Trophoblast cell (in vitro differentiated cells and primary cell): ENCODE data around the gene SPAG5.

Experiments used
- DNase-seq, 2 donors: peaks; one replicate each; pipeline ENCODE4 v3.0.0-alpha.2; 2016
- H2AFZ ChIP-seq: 2 replicates; pipeline ENCODE4 v1.6.1; 2013; ENCODE audit warnings: low read length, moderate library complexity, mild to moderate bottlenecking; ENCODE audit not compliant: insufficient read depth, poor library complexity
- H2AK5ac ChIP-seq: 2 replicates; pipeline ENCODE4 v1.6.1; 2013; ENCODE audit warnings: mild to moderate bottlenecking, low read length
- H2BK120ac ChIP-seq: 2 replicates; pipeline ENCODE4 v1.6.1; 2013; ENCODE audit warnings: low read length, mild to moderate bottlenecking, moderate library complexity; ENCODE audit not compliant: insufficient read depth, poor library complexity
- H2BK12ac ChIP-seq: 2 replicates; pipeline ENCODE4 v1.6.1; 2013; ENCODE audit warnings: mild to moderate bottlenecking, low read length, moderate library complexity
- H2BK5ac ChIP-seq: 2 replicates; pipeline ENCODE4 v1.6.1; 2013; ENCODE audit warnings: low read length, low read depth, moderate library complexity, mild to moderate bottlenecking; ENCODE audit not compliant: poor library complexity
- H3K14ac ChIP-seq: 2 replicates; pipeline ENCODE4 v1.6.1; 2013; ENCODE audit warnings: mild to moderate bottlenecking, low read length
- H3K18ac ChIP-seq: 2 replicates; pipeline ENCODE4 v1.6.1; 2013; ENCODE audit warnings: mild to moderate bottlenecking, low read length
- H3K23ac ChIP-seq: 2 replicates; pipeline ENCODE4 v1.6.1; 2013; ENCODE audit warnings: low read length
- H3K27ac ChIP-seq: 2 replicates; pipeline ENCODE4 v1.5.1; 2013; ENCODE audit warnings: low read depth, mild to moderate bottlenecking, inconsistent platforms, low read length, moderate library complexity
- H3K27me3 ChIP-seq: 2 replicates; pipeline ENCODE4 v1.6.1; 2013; ENCODE audit warnings: inconsistent platforms, mild to moderate bottlenecking, low read length, moderate library complexity; ENCODE audit not compliant: insufficient read depth
- H3K36me3 ChIP-seq, 2 experiments: 1 replicate in 1 of 2; 2 replicates in 1 of 2; pipeline ENCODE4 v1.6.1; 2013; ENCODE audit warnings: low read length in 2 of 2, mild to moderate bottlenecking in 2 of 2, moderate library complexity in 1 of 2; ENCODE audit not compliant: insufficient read depth in 2 of 2, control insufficient read depth in 1 of 2
- H3K4ac ChIP-seq: 2 replicates; pipeline ENCODE4 v1.6.1; 2013; ENCODE audit warnings: low read depth, mild to moderate bottlenecking, low read length, moderate library complexity
- H3K4me1 ChIP-seq, 2 experiments: 1 replicate in 1 of 2; 2 replicates in 1 of 2; pipeline ENCODE4 v1.6.1; 2013; ENCODE audit warnings: low read length in 2 of 2, mild to moderate bottlenecking in 2 of 2, moderate library complexity in 1 of 2; ENCODE audit not compliant: insufficient read depth in 2 of 2, control insufficient read depth in 1 of 2
- H3K4me2 ChIP-seq: 2 replicates; pipeline ENCODE4 v1.6.1; 2013; ENCODE audit warnings: inconsistent platforms, mild to moderate bottlenecking, low read length, moderate library complexity
- H3K4me3 ChIP-seq: 2 replicates; pipeline ENCODE4 v1.5.1; 2013; ENCODE audit warnings: mild to moderate bottlenecking, low read depth, low read length, inconsistent platforms
- H3K79me1 ChIP-seq: one replicate; pipeline ENCODE4 v1.6.1; 2013; ENCODE audit warnings: low read length
- H3K79me2 ChIP-seq: 2 replicates; pipeline ENCODE4 v1.6.1; 2013; ENCODE audit warnings: low read length, mild to moderate bottlenecking; ENCODE audit not compliant: control insufficient read depth, insufficient read depth, poor library complexity
- H3K9ac ChIP-seq: 2 replicates; pipeline ENCODE4 v1.6.1; 2013; ENCODE audit warnings: mild to moderate bottlenecking, low read length
- H3K9me3 ChIP-seq: 2 replicates; pipeline ENCODE4 v1.6.1; 2013; ENCODE audit warnings: low read depth, mild to moderate bottlenecking, control low read depth, inconsistent platforms, low read length; ENCODE audit not compliant: insufficient read depth
- H4K12ac ChIP-seq: 2 replicates; pipeline ENCODE4 v1.6.1; 2013; ENCODE audit warnings: low read depth, mild to moderate bottlenecking, low read length, moderate library complexity
- H4K8ac ChIP-seq: 2 replicates; pipeline ENCODE4 v1.6.1; 2013; ENCODE audit warnings: low read depth, mild to moderate bottlenecking, low read length, moderate library complexity
- H4K91ac ChIP-seq: one replicate; pipeline ENCODE4 v1.6.1; 2013; ENCODE audit warnings: low read depth, mild to moderate bottlenecking, low read length, moderate library complexity
- WGBS: extraction: QIAGEN DNeasy Blood & Tissue Kit; methylation state at CpG from one replicate; pipeline ENCODE4 v1.1.7; 2013; ENCODE audit warnings: missing lambda C conversion rate; ENCODE audit not compliant: insufficient read length, insufficient coverage; ENCODE audit errors: extremely low coverage; 5-methylcytosine and 5-hydroxymethylcytosine counted together

The SPAG5 gene

DNA sequence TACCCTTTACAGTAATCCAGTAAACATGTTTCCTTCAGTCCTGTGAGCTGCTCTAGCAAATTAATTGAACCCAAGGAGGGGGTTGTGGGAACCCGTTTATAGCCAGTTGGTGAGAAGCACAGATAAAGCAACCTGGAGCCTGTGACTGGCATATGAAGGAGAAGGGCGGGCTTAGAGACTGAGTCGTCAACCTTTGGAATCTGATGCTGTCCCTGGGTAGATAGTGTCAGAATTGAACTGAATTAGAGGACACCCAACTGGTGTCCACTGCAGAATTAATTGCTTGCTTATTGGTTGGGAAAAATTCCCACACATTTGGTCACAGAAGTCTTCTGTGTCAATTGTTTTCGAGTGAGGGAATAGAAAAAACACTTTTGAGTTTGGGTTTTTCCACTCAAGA, 28.0 kb upstream of the SPAG5 start:
- no peak overlapping the region for H3K23ac ChIP-seq
- no peaks in the 10 kb centered on the region for H3K79me2 ChIP-seq
- no peak overlapping the region for H3K4ac ChIP-seq
- H3K4me3 ChIP-seq = no peak overlapping the region
- H2BK5ac ChIP-seq = no peak overlapping the region
- no CpG with 5 or more reads among the region's 4 CpGs for WGBS
- no peak overlapping the region for H4K91ac ChIP-seq
- H3K79me1 ChIP-seq = no peaks in the 10 kb centered on the region
- no peak overlapping the region for H2AFZ ChIP-seq
- no peak overlapping the region for H3K18ac ChIP-seq
- no peak overlapping the region for H2AK5ac ChIP-seq
- no peak overlapping the region for H3K14ac ChIP-seq
- H2BK120ac ChIP-seq = no peak overlapping the region
- H3K27ac ChIP-seq = no peak overlapping the region
- no peaks in the 10 kb centered on the region for H3K4me1 ChIP-seq
- H4K12ac ChIP-seq = no peak overlapping the region
- no peak overlapping the region for H4K8ac ChIP-seq
- H3K9me3 ChIP-seq = no peaks in the 10 kb centered on the region
- no peak for DNase-seq
- H3K27me3 ChIP-seq = no peaks in the 10 kb centered on the region
- H2BK12ac ChIP-seq = no peak overlapping the region
- H3K9ac ChIP-seq = no peak overlapping the region
- peaks cover 26 to 56% of the 10 kb centered on the region in 2 experiments for H3K36me3 ChIP-seq
- H3K4me2 ChIP-seq = no peak overlapping the region

DNA sequence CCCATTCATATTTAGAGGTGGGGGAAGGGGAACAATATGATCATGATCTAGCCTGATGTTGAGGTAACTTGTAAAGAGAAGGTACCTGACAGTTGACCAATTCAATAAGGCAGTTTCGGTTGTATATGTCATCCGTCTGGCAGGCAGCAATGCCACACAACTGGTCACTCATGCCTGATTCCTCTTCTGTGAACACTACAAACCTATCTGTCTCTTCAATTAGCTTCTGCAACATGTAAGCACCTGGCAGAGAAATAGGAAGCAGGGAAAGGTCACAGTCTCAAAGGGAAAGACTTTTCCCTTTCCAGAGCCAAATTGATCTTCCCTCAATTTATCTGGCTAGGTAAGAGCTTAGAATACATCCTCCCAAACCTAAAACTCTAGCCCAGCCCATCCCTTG, 25.3 kb upstream of the SPAG5 start:
- no peak overlapping the region for H2BK120ac ChIP-seq
- no peak overlapping the region for H3K14ac ChIP-seq
- no peak for DNase-seq
- peaks cover 25 to 63% of the 10 kb centered on the region in 2 experiments for H3K36me3 ChIP-seq
- H3K79me2 ChIP-seq = no peaks in the 10 kb centered on the region
- no peak overlapping the region for H2BK12ac ChIP-seq
- no peak overlapping the region for H4K8ac ChIP-seq
- no peak overlapping the region for H2BK5ac ChIP-seq
- no peaks in the 10 kb centered on the region for H3K4me1 ChIP-seq
- H4K91ac ChIP-seq = no peak overlapping the region
- H3K4me2 ChIP-seq = no peak overlapping the region
- no peaks in the 10 kb centered on the region for H3K9me3 ChIP-seq
- no peak overlapping the region for H3K23ac ChIP-seq
- no peak overlapping the region for H3K9ac ChIP-seq
- H3K79me1 ChIP-seq = no peaks in the 10 kb centered on the region
- no peak overlapping the region for H3K4ac ChIP-seq
- H2AK5ac ChIP-seq = no peak overlapping the region
- WGBS = no CpG with 5 or more reads among the region's 2 CpGs
- no peak overlapping the region for H2AFZ ChIP-seq
- H3K4me3 ChIP-seq = no peak overlapping the region
- no peaks in the 10 kb centered on the region for H3K27me3 ChIP-seq
- H3K27ac ChIP-seq = no peak overlapping the region
- no peak overlapping the region for H3K18ac ChIP-seq
- no peak overlapping the region for H4K12ac ChIP-seq

DNA sequence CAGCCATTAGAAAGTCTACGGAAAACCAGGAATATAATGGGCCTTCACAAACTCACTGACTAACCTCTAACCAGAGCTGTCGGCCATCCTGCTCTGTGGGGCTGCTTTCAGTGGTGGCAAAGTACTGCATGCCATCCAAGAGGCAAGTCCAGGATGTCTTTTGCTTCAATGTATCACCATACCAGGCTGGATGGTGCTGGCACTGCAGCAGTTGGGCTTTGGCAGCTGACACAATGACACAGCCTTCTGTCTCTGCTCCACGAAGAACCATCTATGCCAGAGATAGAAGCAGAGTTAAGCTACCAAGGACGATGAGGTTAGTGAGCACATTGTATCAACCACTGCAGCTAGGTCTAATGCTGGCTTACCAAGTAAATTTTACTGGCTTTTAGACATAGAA, 24.9 kb upstream of the SPAG5 start:
- Histone ChIP-seq H3K4ac (no peak overlapping the region), H3K4me3 (no peak overlapping the region), H3K18ac (no peak overlapping the region), H3K14ac (no peak overlapping the region), H4K91ac (no peak overlapping the region), H4K8ac (no peak overlapping the region), H2AK5ac (no peak overlapping the region), H3K27me3 (no peaks in the 10 kb centered on the region), H2BK12ac (no peak overlapping the region), H3K23ac (no peak overlapping the region), H3K4me2 (no peak overlapping the region), H4K12ac (no peak overlapping the region), H3K27ac (no peak overlapping the region), H3K36me3 (peaks cover 27 to 66% of the 10 kb centered on the region in 2 experiments), H2BK120ac (no peak overlapping the region), H3K79me2 (no peaks in the 10 kb centered on the region), H3K79me1 (no peaks in the 10 kb centered on the region), H3K9ac (no peak overlapping the region), H2AFZ (no peak overlapping the region), H2BK5ac (no peak overlapping the region), H3K4me1 (no peaks in the 10 kb centered on the region), H3K9me3 (no peaks in the 10 kb centered on the region)
- no CpG with 5 or more reads among the region's 4 CpGs for WGBS
- DNase-seq = no peak

DNA sequence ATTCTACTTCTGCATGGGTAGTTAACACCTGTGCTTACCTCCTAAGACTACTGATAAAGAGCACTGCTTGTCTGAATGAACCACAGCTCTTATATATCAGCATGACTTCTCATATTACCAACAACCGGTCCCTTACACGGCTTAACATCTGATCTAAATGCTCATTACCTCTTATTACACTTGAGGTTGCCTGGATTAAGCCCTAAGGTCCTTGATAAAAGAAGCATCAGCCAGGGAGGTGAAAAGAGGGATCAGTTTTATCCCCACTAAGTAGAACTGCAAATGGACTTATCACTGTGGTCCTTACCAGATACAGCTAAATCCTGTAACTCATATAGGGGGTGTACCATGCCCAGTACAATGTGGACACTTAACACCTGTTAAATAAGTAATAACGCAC, 23.4 kb upstream of the SPAG5 start:
- H2AFZ ChIP-seq = no peak overlapping the region
- no peak overlapping the region for H2AK5ac ChIP-seq
- no peak overlapping the region for H3K4me2 ChIP-seq
- H4K91ac ChIP-seq = no peak overlapping the region
- no peak overlapping the region for H2BK5ac ChIP-seq
- DNase-seq = no peak
- H3K4me1 ChIP-seq = no peaks in the 10 kb centered on the region
- H3K9me3 ChIP-seq = no peaks in the 10 kb centered on the region
- H3K4me3 ChIP-seq = no peak overlapping the region
- H3K27me3 ChIP-seq = no peaks in the 10 kb centered on the region
- H3K79me1 ChIP-seq = no peaks in the 10 kb centered on the region
- no peak overlapping the region for H3K14ac ChIP-seq
- H3K18ac ChIP-seq = no peak overlapping the region
- no peak overlapping the region for H3K27ac ChIP-seq
- H4K8ac ChIP-seq = no peak overlapping the region
- no peak overlapping the region for H2BK12ac ChIP-seq
- H4K12ac ChIP-seq = no peak overlapping the region
- H3K36me3 ChIP-seq = peaks cover 35 to 65% of the 10 kb centered on the region in 2 experiments
- no CpG with 5 or more reads among the region's 3 CpGs for WGBS
- no peak overlapping the region for H3K23ac ChIP-seq
- no peaks in the 10 kb centered on the region for H3K79me2 ChIP-seq
- H3K9ac ChIP-seq = no peak overlapping the region
- H2BK120ac ChIP-seq = no peak overlapping the region
- no peak overlapping the region for H3K4ac ChIP-seq
